Heart right ventricle (tissue), 16 donors: Measurements from ENCODE around the gene ASB9. TPM values are rescaled to one million over a fixed set of nuclear protein-coding genes. Genes with fewer than 3 reads are reported as not detected.

Experiments used
- ATAC-seq, 8 donors: fragments of 200-7000 bp; cut with Tn5 transposase; one replicate each; pipeline ENCODE4 v1.9.1; 2020; ENCODE audit warnings: mild to moderate bottlenecking in 8 of 8, moderate library complexity in 8 of 8, moderate number of reproducible peaks in 1 of 8
- DNase-seq, 2 donors: peaks; one replicate each; pipeline ENCODE4 v3.0.0-alpha.2; 2020
- H3K27ac ChIP-seq, 10 donors: fragments of 200-600 bp; sonication (generic) in 2 of 10; one replicate each; pipeline versions ENCODE4 v1.5.0 to v1.8.0; 2020 to 2022; ENCODE audit warnings: mild to moderate bottlenecking in 3 of 10
- H3K27me3 ChIP-seq, 7 donors: fragments of 200-600 bp; one replicate each; pipeline ENCODE4 v1.8.0; 2021 to 2022; ENCODE audit warnings: mild to moderate bottlenecking in 2 of 7
- H3K36me3 ChIP-seq, 9 donors: fragments of 200-600 bp; sonication (generic) in 1 of 9; one replicate each; pipeline versions ENCODE4 v1.5.0 to v1.8.0; 2020 to 2022; ENCODE audit warnings: mild to moderate bottlenecking in 2 of 9
- H3K4me1 ChIP-seq, 9 donors: fragments of 200-600 bp; sonication (generic) in 1 of 9; one replicate each; pipeline versions ENCODE4 v1.5.0 to v1.8.0; 2020 to 2022; ENCODE audit warnings: mild to moderate bottlenecking in 4 of 9
- H3K4me3 ChIP-seq, 10 donors: fragments of 200-600 bp; sonication (generic) in 2 of 10; one replicate each; pipeline versions ENCODE4 v1.5.0 to v1.8.0; 2020 to 2022; ENCODE audit warnings: mild to moderate bottlenecking in 7 of 10, moderate library complexity in 2 of 10
- H3K9me3 ChIP-seq, 11 donors: fragments of 200-600 bp in 10 of 11; sonication (generic) in 2 of 11; one replicate each; pipeline versions ENCODE4 v1.5.0 to v1.8.0; 2013 to 2022; ENCODE audit warnings: mild to moderate bottlenecking in 2 of 11, control low read depth in 1 of 11, moderate library complexity in 1 of 11
- CTCF ChIP-seq, 9 donors: fragments of 200-600 bp; sonication (generic) in 2 of 9; IDR thresholded peaks; one replicate each; pipeline versions ENCODE4 v1.5.0 to v1.8.0; 2021 to 2022; ENCODE audit warnings: antibody characterized with exemption in 9 of 9, mild to moderate bottlenecking in 5 of 9, moderate library complexity in 1 of 9
- WGBS, 2 donors: extraction: QIAGEN DNeasy Blood & Tissue Kit; methylation state at CpG; one replicate each; pipeline ENCODE4 v1.1.7; 2013; ENCODE audit warnings: inconsistent platforms in 1 of 2; 5-methylcytosine and 5-hydroxymethylcytosine counted together
- intact Hi-C, 10 donors: fragments of 100-400 bp; cut with DNase I; formaldehyde crosslinking; loops; one replicate each; pipeline versions ENCODE4 v1.11.1 to v1.14.2; 2022
- polyA plus RNA-seq, 2 donors: library from polyadenylated mRNA; stranded (reverse); fragments of 200-250 nt; gene quantifications; one replicate each; pipeline ENCODE4 v1.2.3, GENCODE V29; 2013
- total RNA-seq, 10 donors: library from RNA; stranded (reverse); fragmentation: NEBNext Ultra II Directional in 3 of 10; extraction: Animal tissue kit (Norgen Biotek cat#: 25700) in 3 of 10; gene quantifications; one replicate each; pipeline versions ENCODE4 v1.2.1 to v1.2.4, GENCODE V29; 2021 to 2023
- donor health status: Arrhythmogenic right ventricular cardiomyopathy.
- donor health status: ischemic (EF 13 %, LVEDD 7.1; RV severe dilation, severe dysfunction).
- donor health status: healthy with polysubstance abuse.
- donor health status: DM: no; HTN: yes; CAD: no.
- donor health status: DM: no; HTN: no; CAD: no.
- donor health status: ischemic (EF 25% LVEDD 6.9; RV normal size, moderate dysfunction).
- donor health status: ischemic (EF 25% LVEDD 5.7; RV mildly dilated, moderate dysfunction).
- donor health status: healthy.
- donor health status: DM: yes; HTN: yes; CAD: no.
- donor health status: Ischemic cardiomyopathy.
- donor health status: ischemic (EF 35%, LVEDD 5.7; RV mildly dilated, moderate dysfunction).
- donor health status: nonischemic (EF 11% LVEDD 7.7; RV severe dilation, severe dysfunction).
- donor health status: DM: yes; HTN: yes; CAD: no.
- donor health status: PGD.
- donor health status: ischemic (EF 29% LVEDD 5.4; RV normal size, mild dysfunction).
- donor health status: nonischemic (EF 23%, LVEDD 6.1; RV moderate dilation, normal function).

Gene ASB9
- total and polyA plus RNA-seq, 12 donors, result 0.39 to 1.6 (median 0.86) TPM

- 77 to 84% methylated on average over 3 of the region's 3 CpGs for WGBS, 2 donors
Measured at GRCh38 chrX:15209096-15209495, 60.8 kb downstream of the ASB9 start.

GRCh38 chrX:15207994-15208393 is 61.9 kb downstream of the ASB9 start:
- TF ChIP-seq CTCF (IDR thresholded peaks at IDR 0.05), result no peak
- no peaks in the 10 kb centered on the region for H3K9me3 ChIP-seq
- H3K27ac ChIP-seq, result no peak overlapping the region
- 83 to 85% methylated on average over 3 of the region's 3 CpGs for WGBS, 2 donors
- no peak overlapping the region for H3K4me3 ChIP-seq
- intact Hi-C loops, result no loop called here
- H3K4me1 ChIP-seq, result no peaks in the 10 kb centered on the region
- no peaks in the 10 kb centered on the region for H3K36me3 ChIP-seq
- peaks cover 0 to 11% (median 0%) of the 10 kb centered on the region in 7 donors for H3K27me3 ChIP-seq
- ATAC-seq (no peak), DNase-seq (no peak)

More at GRCh38 chrX:15209096-15209495, 60.8 kb downstream of the ASB9 start:
- Histone ChIP-seq H3K4me3 (no peak overlapping the region), H3K27ac (no peak overlapping the region), H3K9me3 (no peaks in the 10 kb centered on the region), H3K4me1 (no peaks in the 10 kb centered on the region), H3K36me3 (no peaks in the 10 kb centered on the region), H3K27me3 (peaks cover 0 to 22% (median 0%) of the 10 kb centered on the region in 7 donors)
- intact Hi-C loops, result no loop called here
- ATAC-seq (no peak), DNase-seq (no peak)
- TF ChIP-seq CTCF (IDR thresholded peaks at IDR 0.05), result no peak

GRCh38 chrX:15207384-15207783 is 62.5 kb downstream of the ASB9 start:
- Histone ChIP-seq H3K36me3 (no peaks in the 10 kb centered on the region), H3K27ac (no peak overlapping the region), H3K9me3 (no peaks in the 10 kb centered on the region), H3K4me3 (no peak overlapping the region), H3K27me3 (peaks cover 0 to 6% (median 0%) of the 10 kb centered on the region in 7 donors), H3K4me1 (no peaks in the 10 kb centered on the region)
- TF ChIP-seq CTCF (IDR thresholded peaks at IDR 0.05), result no peak
- DNase-seq (no peak), ATAC-seq (no peak)
- 80 to 94% methylated on average over 1 of the region's 1 CpG for WGBS, 2 donors
- intact Hi-C loops, result no loop called here

- no peaks in the 10 kb centered on the region for H3K4me1 ChIP-seq
- no peak overlapping the region for H3K27ac ChIP-seq
- H3K4me3 ChIP-seq, result no peak overlapping the region
- 94% methylated on average over 1 of the region's 1 CpG for WGBS, 2 donors
- DNase-seq (no peak), ATAC-seq (no peak)
- no peaks in the 10 kb centered on the region for H3K36me3 ChIP-seq
- TF ChIP-seq CTCF (IDR thresholded peaks at IDR 0.05), result no peak
- no peaks in the 10 kb centered on the region for H3K9me3 ChIP-seq
- intact Hi-C loops, result no loop called here
- peaks cover 0 to 6% (median 0%) of the 10 kb centered on the region in 7 donors for H3K27me3 ChIP-seq
Measured at GRCh38 chrX:15206306-15206705, 63.6 kb downstream of the ASB9 start.
